Measurements from ENCODE around the gene NRL. TPM values are rescaled to one million over a fixed set of nuclear protein-coding genes. Genes with fewer than 3 reads are reported as not detected.

The NRL gene
- total and polyA plus RNA-seq, 2 donors (not counting 1 experiment from before 2014, with no cell fraction given): 0.45 to 0.99 TPM

DNA sequence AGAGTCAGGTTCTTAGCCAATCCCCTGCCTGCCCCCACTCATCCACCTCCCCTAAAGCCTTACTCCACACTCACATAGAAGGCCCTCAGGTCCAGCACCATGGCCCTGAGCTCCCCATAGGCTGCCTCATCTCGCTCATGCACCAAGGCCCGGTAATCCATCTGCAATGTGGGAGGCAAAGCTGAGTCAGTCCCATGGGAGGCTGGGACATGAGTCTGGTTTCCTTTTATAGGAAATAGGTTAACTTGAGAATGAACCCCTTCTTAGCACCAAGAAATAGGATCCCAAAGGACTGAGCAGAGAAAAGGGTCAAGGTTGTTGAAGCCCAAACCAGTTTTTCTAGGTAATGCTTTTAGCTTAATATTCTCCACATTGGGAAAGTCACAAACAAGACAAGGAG lies 28.8 kb upstream of the NRL start:
- H3K79me2 ChIP-seq (ENCODE audit: control insufficient read depth, insufficient read depth, low read length): peaks cover 44% of the 10 kb centered on the region
- H3K27ac ChIP-seq (ENCODE audit: insufficient read depth, low read length): no peak overlapping the region
- H3K27me3 ChIP-seq (ENCODE audit: control insufficient read depth, insufficient read depth, low read length): no peaks in the 10 kb centered on the region
- H4K20me1 ChIP-seq (ENCODE audit: control insufficient read depth, extremely low read depth, insufficient read depth, low read length): no peaks in the 10 kb centered on the region
- H3K9ac ChIP-seq (ENCODE audit: insufficient read depth, low read length): no peak overlapping the region
- TF ChIP-seq EZH2 (IDR thresholded peaks at IDR 0.05; ENCODE audit: low read length, missing control alignments): no peak
- TF ChIP-seq, protein P1, sequence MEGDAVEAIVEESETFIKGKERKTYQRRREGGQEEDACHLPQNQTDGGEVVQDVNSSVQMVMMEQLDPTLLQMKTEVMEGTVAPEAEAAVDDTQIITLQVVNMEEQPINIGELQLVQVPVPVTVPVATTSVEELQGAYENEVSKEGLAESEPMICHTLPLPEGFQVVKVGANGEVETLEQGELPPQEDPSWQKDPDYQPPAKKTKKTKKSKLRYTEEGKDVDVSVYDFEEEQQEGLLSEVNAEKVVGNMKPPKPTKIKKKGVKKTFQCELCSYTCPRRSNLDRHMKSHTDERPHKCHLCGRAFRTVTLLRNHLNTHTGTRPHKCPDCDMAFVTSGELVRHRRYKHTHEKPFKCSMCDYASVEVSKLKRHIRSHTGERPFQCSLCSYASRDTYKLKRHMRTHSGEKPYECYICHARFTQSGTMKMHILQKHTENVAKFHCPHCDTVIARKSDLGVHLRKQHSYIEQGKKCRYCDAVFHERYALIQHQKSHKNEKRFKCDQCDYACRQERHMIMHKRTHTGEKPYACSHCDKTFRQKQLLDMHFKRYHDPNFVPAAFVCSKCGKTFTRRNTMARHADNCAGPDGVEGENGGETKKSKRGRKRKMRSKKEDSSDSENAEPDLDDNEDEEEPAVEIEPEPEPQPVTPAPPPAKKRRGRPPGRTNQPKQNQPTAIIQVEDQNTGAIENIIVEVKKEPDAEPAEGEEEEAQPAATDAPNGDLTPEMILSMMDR (conservative IDR thresholded peaks at IDR 0.05 in 1 of 2, IDR thresholded peaks at IDR 0.05 in 1 of 2; ENCODE audit: low read depth in 1 of 2, low read length in 2 of 2): no peak
- no peak overlapping the region for H3K4me3 ChIP-seq (replicated peaks in 1 of 4; ENCODE audit: control extremely low read depth in 1 of 4, insufficient read depth in 1 of 4, low read depth in 3 of 4, low read length in 4 of 4)
- peaks cover 10% of the 10 kb centered on the region for H3K4me1 ChIP-seq (ENCODE audit: control insufficient read depth, extremely low read depth, insufficient read depth, low read length)
- DNase-seq (ENCODE audit: low read depth in 2 of 2): peak in 1 of 2 donors; percentile 9
- H2AFZ ChIP-seq (ENCODE audit: low read length): no peak overlapping the region
- no peak overlapping the region for H3K4me2 ChIP-seq (ENCODE audit: extremely low read depth, insufficient read depth, low read length)
- H3K36me3 ChIP-seq (ENCODE audit: control insufficient read depth, insufficient read depth, low read length): peaks cover 2% of the 10 kb centered on the region
- no peaks in the 10 kb centered on the region for H3K9me3 ChIP-seq (ENCODE audit: control insufficient read depth, insufficient read depth, low read depth, low read length)

DNA sequence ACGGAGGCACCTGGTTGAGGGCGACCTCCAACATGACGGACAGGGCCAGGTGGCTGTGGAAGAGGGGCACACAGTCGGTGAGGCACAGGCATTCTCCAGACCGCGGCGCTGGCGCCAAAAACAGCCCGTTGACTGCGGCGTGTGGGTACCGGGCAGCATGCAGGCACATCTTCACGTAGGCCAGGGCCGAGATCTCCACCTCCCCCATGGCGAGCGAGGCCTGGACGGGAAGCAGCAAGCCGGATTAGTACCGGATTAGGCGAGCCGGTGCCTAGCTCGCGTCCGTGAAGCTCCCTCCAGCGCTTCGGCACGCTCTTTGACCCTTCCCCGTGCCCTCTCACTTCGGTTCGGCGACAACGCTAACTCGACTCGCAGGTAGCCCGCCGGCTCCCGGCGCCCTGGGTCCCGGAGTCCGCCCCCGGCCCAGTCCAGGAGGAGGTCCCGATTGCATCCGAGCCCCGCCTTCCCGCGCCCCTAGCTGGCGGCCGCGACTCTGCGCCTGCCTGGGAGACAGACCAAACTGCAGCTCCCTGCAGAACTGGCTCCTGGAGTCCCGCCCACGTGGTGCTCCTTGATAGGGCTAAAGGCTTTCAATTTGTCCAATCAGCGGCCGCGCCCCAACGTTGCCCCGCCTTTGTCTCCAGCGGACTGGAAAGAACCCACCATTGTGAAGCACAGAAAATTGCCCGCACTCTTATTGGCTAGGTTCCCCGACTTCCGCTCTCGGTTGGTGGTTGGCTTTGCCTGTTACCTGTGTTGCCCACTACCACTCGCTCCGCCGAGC lies 26.5 kb upstream of the NRL start, which contains the start of gene EMC9:
EMC9 (minus strand) TSS at position 495 of the 784 bp plus-strand sequence; CDS start at position 208, 287 bp downstream.
- Histone ChIP-seq H3K4me1 (ENCODE audit: control insufficient read depth, extremely low read depth, insufficient read depth, low read length) (peaks cover 15% of the 10 kb centered on the region), H3K4me3 (replicated peaks in 1 of 4; ENCODE audit: control extremely low read depth in 1 of 4, insufficient read depth in 1 of 4, low read depth in 3 of 4, low read length in 4 of 4) (peak within 1 kb of the TSS; percentile 82 to 85 (median 84)), H3K9ac (ENCODE audit: insufficient read depth, low read length) (peak within 1 kb of the TSS; percentile 79), H4K20me1 (ENCODE audit: control insufficient read depth, extremely low read depth, insufficient read depth, low read length) (no peaks in the 10 kb centered on the region), H2AFZ (ENCODE audit: low read length) (peak within 1 kb of the TSS; percentile 88), H3K79me2 (ENCODE audit: control insufficient read depth, insufficient read depth, low read length) (peaks cover 44% of the 10 kb centered on the region), H3K27ac (ENCODE audit: insufficient read depth, low read length) (peak within 1 kb of the TSS; percentile 87), H3K27me3 (ENCODE audit: control insufficient read depth, insufficient read depth, low read length) (no peaks in the 10 kb centered on the region), H3K36me3 (ENCODE audit: control insufficient read depth, insufficient read depth, low read length) (peaks cover 9% of the 10 kb centered on the region), H3K9me3 (ENCODE audit: control insufficient read depth, insufficient read depth, low read depth, low read length) (no peaks in the 10 kb centered on the region), H3K4me2 (ENCODE audit: extremely low read depth, insufficient read depth, low read length) (peak within 1 kb of the TSS; percentile 79)
- TF ChIP-seq, protein P1 (conservative IDR thresholded peaks at IDR 0.05 in 1 of 2, IDR thresholded peaks at IDR 0.05 in 1 of 2; ENCODE audit: low read depth in 1 of 2, low read length in 2 of 2): peak in 1 of 2 donors; percentile 34
- TF ChIP-seq EZH2 (IDR thresholded peaks at IDR 0.05; ENCODE audit: low read length, missing control alignments): no peak
- peak; percentile 99 for DNase-seq (ENCODE audit: low read depth in 2 of 2)

DNA sequence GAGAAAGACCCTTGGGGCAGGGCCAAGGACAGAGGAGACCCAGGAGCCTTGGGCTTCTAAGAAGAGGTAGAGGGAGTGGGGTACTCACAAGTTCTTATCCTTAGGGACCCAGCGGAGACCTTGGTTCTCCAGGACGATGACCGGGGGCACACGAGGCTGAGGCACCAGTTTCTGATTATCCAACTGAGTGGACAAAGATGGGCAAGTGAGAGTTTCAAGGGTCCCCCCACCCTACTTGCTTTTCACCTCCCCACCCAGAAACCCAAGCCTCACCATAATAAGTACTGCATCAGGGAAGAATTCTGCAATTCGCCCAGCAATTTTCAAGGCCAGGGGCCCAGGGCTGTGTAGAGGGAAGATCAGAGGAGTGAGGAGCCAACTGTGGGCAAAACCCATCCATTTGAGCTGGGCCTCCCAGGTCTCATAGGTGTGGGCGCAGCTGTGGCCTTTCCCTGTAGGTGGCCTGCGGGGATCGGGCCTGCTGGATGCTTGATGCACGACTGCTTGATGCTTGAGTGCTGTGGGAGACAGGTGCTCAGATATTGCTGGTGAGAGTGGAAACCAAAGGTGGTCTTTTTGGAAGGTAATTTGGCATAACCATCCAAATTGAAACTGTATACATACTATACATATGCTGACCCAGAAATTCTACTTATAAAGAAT lies 24.7 kb upstream of the NRL start:
- H3K4me2 ChIP-seq (ENCODE audit: extremely low read depth, insufficient read depth, low read length): peak overlapping the region; percentile 69
- no peak overlapping the region for H3K27ac ChIP-seq (ENCODE audit: insufficient read depth, low read length)
- H4K20me1 ChIP-seq (ENCODE audit: control insufficient read depth, extremely low read depth, insufficient read depth, low read length): no peaks in the 10 kb centered on the region
- no peak overlapping the region for H2AFZ ChIP-seq (ENCODE audit: low read length)
- H3K9ac ChIP-seq (ENCODE audit: insufficient read depth, low read length): no peak overlapping the region
- TF ChIP-seq, protein P1 (conservative IDR thresholded peaks at IDR 0.05 in 1 of 2, IDR thresholded peaks at IDR 0.05 in 1 of 2; ENCODE audit: low read depth in 1 of 2, low read length in 2 of 2): no peak
- TF ChIP-seq EZH2 (IDR thresholded peaks at IDR 0.05; ENCODE audit: low read length, missing control alignments): no peak
- H3K79me2 ChIP-seq (ENCODE audit: control insufficient read depth, insufficient read depth, low read length): peaks cover 33% of the 10 kb centered on the region
- H3K36me3 ChIP-seq (ENCODE audit: control insufficient read depth, insufficient read depth, low read length): peaks cover 9% of the 10 kb centered on the region
- DNase-seq (ENCODE audit: low read depth in 2 of 2): no peak
- peak overlapping the region in 3 of 4 experiments; percentile 15 to 85 (median 82) for H3K4me3 ChIP-seq (replicated peaks in 1 of 4; ENCODE audit: control extremely low read depth in 1 of 4, insufficient read depth in 1 of 4, low read depth in 3 of 4, low read length in 4 of 4)
- H3K27me3 ChIP-seq (ENCODE audit: control insufficient read depth, insufficient read depth, low read length): no peaks in the 10 kb centered on the region
- no peaks in the 10 kb centered on the region for H3K9me3 ChIP-seq (ENCODE audit: control insufficient read depth, insufficient read depth, low read depth, low read length)
- peaks cover 11% of the 10 kb centered on the region for H3K4me1 ChIP-seq (ENCODE audit: control insufficient read depth, extremely low read depth, insufficient read depth, low read length)

Data from fibroblast of lung (primary cell).